Sigmoid colon (tissue), 4 donors: ENCODE measurements around the gene MAMDC2.

Source experiments
- CTCF ChIP-seq, 4 experiments: fragments of 450-650 bp in 3 of 4; fragments of 200-600 bp in 1 of 4; IDR thresholded peaks; one replicate each; pipeline ENCODE4 v1.5.1; 2016 to 2019; ENCODE audit warnings: antibody characterized with exemption in 4 of 4, mild to moderate bottlenecking in 3 of 4, moderate library complexity in 2 of 4
- EP300 ChIP-seq, 4 donors: sonication (generic); formaldehyde crosslinking; IDR thresholded peaks; one replicate each; pipeline ENCODE4 v1.6.1; 2017; ENCODE audit warnings: antibody characterized with exemption in 4 of 4

DNA sequence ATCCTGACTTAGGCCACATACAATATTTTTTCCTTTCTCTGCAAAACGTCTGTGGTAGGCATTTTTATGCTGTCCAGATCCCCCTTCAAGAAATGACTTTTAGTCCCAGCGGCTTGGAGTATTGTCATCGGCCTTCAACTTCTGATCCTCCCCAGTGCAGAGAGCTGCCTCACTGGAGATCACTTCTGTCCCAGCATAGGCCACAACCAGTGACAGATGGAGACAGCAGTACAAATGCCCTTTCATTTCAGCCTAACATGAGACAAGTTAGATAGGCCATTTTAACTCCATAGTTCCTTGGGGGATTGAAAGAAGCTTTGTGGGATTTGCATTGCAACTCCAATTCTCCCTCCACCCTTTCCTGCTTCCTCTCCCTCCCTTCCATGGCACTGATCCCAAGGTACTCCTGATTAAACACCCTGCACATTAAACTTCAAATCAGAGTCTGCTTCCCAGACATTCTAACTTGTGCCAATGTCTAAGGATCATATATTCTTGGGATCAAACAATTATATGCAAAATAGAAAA lies 3.2 kb upstream of the MAMDC2 start:
- no peak for TF ChIP-seq CTCF (IDR thresholded peaks at IDR 0.05)
- no peak for TF ChIP-seq EP300 (IDR thresholded peaks at IDR 0.05)
